ENCODE data around the gene WDR70. TPM values are rescaled to one million over a fixed set of nuclear protein-coding genes. Genes with fewer than 3 reads are reported as not detected.
"Not testable (repeated sequence)": the region's sequence is repeated elsewhere in the genome, so short reads cannot be mapped to it uniquely, and the experiment has no call there.

The WDR70 gene
- total RNA-seq, 1 donor from 2014 or later = 10.2 TPM

- ATAC-seq (no peak), DNase-seq (ENCODE audit: low spot score) (no peak)
Observed at GRCh38 chr5:37568018-37568753, 189.1 kb downstream of the WDR70 start.

GRCh38 chr5:37568893-37569292 lies 189.8 kb downstream of the WDR70 start:
- ATAC-seq = no peak
- DNase-seq (ENCODE audit: low spot score) = no peak

GRCh38 chr5:37569466-37569865 lies 190.3 kb downstream of the WDR70 start:
- DNase-seq (ENCODE audit: low spot score) (no peak), ATAC-seq (no peak)

DNA sequence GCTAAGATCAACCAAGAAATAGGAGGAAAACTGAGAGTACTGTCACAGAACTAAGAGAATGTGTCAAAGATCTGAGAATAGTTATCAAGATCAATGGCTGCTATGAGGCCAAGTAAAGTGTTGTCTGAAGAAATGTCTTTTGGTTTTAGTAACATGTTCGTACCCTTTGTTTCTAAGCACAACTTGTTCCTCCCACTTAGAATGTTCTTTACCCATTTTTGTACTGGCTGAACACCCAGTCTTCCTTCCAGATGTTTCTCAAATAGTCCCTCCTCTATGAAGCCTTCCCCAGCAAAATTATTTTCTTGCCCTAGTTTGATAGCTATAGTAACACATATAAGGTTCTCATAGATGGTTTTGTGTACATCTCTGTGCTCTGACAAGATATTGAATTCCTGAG lies 191.5 kb downstream of the WDR70 start:
- ATAC-seq (no peak), DNase-seq (ENCODE audit: low spot score) (no peak)

- ATAC-seq (no peak), DNase-seq (ENCODE audit: low spot score) (no peak)
Observed at GRCh38 chr5:37571985-37572384, 192.9 kb downstream of the WDR70 start.

- no peak for ATAC-seq
- DNase-seq (ENCODE audit: low spot score) = no peak
Observed at GRCh38 chr5:37575541-37576489, 196.7 kb downstream of the WDR70 start.

GRCh38 chr5:37576552-37576951 lies 197.4 kb downstream of the WDR70 start:
- DNase-seq (ENCODE audit: low spot score) (no peak), ATAC-seq (no peak)

DNA sequence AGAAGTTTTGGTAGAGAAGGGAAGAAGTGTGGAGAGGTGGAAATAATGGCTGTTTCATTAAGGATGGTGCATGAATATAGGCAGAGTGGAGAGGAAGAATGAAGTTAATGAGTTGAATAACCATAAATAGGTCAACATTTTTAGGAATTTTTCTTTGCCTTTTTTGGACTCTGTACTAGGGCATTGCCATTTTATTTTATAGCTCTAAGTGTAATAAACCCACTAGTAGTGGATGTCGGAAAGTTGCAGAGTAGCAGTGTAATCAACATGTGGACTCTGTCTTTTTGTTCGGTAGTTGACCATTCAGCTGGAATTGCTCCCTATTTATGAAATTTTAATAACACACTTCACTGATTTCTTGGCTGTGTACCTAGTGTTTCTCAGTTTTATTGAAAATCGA lies 199.1 kb downstream of the WDR70 start:
- DNase-seq (ENCODE audit: low spot score) (no peak), ATAC-seq (no peak)

- ATAC-seq (no peak), DNase-seq (ENCODE audit: low spot score) (no peak)
Observed at GRCh38 chr5:37580106-37580505, 201.0 kb downstream of the WDR70 start.

DNA sequence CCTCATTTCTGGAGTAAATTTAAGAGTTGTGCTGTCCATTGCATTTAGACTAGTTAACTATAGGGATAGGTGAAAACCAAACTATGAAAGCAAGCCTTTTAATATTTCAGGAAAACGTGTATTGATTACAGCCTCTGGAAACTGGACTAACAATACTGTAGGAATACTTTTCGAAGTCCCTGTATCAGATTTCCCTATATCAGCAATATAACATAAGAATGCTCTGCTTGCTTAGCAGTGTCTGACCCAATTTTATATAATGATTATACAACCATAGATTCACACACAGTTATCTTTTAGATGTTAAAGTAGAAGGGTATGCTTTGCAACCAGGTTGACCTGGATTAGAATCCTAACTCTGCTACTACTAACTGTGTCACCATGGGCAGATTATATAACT lies 203.1 kb downstream of the WDR70 start:
- no peak for DNase-seq (ENCODE audit: low spot score)
- no peak for ATAC-seq

GRCh38 chr5:37593292-37593691 lies 214.2 kb downstream of the WDR70 start:
- not testable (repeated sequence) for DNase-seq (ENCODE audit: low spot score); ATAC-seq

GRCh38 chr5:37594864-37595263 lies 215.7 kb downstream of the WDR70 start:
- not testable (repeated sequence) for ATAC-seq; DNase-seq (ENCODE audit: low spot score)

- ATAC-seq (no peak), DNase-seq (ENCODE audit: low spot score) (no peak)
Observed at GRCh38 chr5:37598733-37599132, 219.6 kb downstream of the WDR70 start.

DNA sequence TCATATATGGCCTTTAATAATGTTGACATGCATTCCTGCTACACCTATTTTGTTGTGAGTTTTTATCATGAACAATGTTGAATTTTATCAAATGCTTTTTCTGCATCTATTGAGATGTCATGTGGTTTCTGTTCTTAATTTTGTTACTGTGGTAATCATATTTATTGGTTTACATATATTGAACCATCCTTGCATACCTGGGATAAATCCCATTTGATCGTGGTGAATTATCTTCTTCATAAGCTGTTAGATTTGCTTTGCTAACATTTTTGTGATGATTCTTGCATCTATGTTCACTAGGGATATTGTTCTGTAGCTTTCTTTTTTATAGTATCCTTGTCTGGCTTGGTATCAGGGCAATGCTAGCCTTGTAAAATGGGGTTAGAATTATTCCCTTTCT lies 222.0 kb downstream of the WDR70 start:
- no peak for ATAC-seq
- no peak for DNase-seq (ENCODE audit: low spot score)

DNA sequence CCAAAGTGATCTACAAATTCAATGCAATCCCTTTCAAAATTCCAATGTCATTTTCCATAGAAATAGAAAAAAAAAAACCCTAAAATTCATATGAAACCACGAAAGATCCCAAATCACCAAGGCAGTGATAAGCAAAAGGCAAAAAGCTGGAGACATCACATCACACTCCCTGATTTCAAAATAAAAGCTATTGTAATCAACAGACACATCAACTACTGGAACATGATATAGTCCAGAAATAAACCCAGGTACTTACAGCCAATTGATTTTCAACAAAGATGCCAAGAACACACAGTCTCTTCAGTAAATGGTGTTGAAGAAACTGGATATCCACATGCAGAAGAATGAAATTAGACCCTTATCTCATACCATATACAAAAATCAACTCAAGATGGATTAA lies 224.0 kb downstream of the WDR70 start:
- DNase-seq (ENCODE audit: low spot score) (no peak), ATAC-seq (no peak)

DNA sequence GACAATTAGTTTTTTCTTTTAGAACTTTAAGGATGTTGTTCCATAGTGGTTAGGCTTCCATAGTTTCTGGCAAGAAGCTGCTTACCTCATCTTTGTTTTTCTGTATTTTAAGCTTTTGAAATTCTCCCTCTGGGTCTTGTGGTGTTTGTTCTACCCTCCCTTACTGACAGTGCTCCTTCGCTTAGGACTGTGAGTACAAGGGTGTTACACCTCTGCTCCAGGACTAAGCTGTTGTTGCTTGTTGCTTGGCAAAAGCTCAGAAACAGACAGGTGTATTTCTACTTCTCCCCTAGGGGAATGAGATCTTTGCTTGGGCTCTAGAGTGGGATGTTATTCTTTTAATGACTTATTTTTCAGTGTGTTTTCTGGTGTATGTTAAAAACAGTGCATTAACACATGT lies 225.2 kb downstream of the WDR70 start:
- DNase-seq (ENCODE audit: low spot score) (no peak), ATAC-seq (no peak)

DNA sequence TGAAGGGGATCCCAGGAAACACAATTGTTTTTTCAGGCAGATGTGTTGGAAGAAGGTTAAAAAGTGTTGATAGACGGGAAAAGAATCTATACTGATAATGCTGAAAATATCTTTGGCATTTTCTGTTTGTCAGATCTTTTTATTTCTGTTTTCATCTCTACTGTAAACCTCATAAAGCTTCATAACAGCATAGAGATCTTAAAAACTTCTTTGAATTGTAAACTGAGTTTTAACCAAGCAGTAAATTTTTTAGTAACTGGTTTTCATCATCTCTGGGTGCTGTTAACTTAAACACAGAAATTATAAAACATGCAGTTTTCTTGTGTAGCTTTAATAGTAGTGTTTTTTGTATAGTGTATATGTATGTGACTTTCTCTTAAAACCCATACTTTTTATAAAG lies 227.0 kb downstream of the WDR70 start:
- ATAC-seq (no peak), DNase-seq (ENCODE audit: low spot score) (no peak)

DNA sequence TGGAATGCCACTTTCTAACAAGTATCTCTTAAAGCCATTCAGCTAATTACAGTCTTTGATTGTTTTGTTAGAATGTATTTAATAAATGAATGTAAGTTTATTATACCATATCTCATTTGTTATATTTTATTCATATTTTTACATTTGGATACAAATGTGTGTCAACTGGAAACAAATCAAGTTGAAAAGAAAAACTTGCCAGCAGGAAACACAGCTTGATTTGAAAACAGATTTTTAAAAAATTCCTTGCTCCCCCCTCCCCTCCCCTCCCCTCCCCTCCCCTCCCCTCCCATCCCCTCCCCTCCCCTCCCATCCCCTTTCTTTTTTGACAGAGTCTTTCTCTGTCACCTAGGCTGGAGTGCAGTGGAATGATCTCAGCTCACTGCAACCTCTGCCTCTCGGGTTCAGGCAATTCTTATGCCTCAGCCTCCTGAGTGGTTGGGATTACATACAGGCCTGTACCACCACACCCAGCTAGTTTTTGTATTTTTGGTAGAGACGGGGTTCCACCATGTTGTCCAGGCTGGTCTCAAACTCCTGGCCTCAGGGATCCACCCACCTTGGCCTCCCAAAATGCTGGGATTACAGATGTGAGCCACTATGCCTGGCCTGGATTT lies 227.6 kb downstream of the WDR70 start:
- ATAC-seq (no peak), DNase-seq (ENCODE audit: low spot score) (no peak)

DNA sequence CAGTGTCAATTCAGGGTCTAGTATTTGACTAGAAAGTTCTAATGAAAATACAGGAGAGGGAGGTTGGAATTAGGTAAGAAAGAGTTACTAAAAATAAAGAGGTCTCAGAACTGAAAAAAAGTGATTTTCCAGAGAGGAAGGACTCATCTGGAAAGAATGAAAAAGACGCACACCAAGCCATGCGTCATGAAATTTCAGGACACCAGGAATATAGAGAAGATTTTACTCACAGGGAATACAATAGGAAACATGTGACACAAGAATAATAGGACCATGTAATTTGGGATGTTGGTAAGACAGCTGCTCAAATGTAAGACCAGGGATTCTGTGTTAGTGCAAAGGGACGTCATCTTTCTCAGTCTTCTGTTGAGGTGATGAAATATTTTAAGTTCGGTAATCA lies 236.1 kb downstream of the WDR70 start:
- DNase-seq (ENCODE audit: low spot score) (no peak), ATAC-seq (no peak)

DNA sequence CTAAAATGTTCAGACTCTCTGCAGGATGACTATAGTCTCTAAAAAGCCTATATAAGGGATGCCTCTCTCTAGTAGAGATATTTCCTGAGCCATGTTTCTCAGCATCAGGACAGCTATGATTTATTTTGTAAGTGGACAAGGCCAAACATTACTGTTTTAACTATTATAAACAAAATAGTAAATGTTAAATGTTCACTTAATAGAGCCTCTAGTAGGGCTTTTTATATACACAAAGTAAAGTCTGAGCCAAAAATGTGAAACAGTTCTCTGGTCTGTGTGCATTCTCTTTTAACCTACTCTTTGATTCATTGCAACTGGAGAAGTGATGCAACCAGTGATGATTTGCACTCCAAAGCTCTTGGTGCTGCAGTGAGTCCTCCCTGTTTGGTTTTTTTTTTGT lies 240.2 kb downstream of the WDR70 start:
- DNase-seq (ENCODE audit: low spot score) (no peak), ATAC-seq (no peak)

- not testable (repeated sequence) for DNase-seq (ENCODE audit: low spot score); ATAC-seq
Observed at GRCh38 chr5:37622354-37622753, 243.2 kb downstream of the WDR70 start.

DNA sequence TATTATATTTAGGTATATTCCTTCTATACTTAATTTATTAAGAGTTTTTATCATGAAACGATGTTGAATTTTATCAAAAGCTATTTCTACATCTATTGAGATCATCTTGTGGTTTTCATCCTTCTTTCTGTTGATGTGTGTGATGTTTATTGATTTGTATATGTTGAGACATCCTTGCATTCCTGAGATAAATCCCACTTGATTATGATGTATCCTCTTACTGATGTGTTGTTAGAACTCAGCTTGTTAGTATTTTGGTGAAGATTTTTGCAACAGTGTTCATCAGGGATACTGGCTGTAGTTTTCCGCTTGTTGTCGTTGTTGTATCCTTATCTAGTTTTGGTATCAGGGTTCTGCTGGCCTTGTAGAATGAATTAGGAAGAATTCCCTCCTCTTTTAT lies 247.1 kb downstream of the WDR70 start:
- DNase-seq (ENCODE audit: low spot score) (no peak), ATAC-seq (no peak)

Data from left lobe of liver (tissue), 2 donors.